Activated naive CD8-positive, alpha-beta T cell treated with anti-CD3 and anti-CD28 coated beads, Interleukin-2, amount 50 U/mL, for 24 hours (primary cell): ENCODE measurements around the gene ALAS1.
"Not testable (repeated sequence)": the region's sequence is repeated elsewhere in the genome, so short reads cannot be mapped to it uniquely, and the experiment has no call there.

Source experiments
- ATAC-seq: fragments of 150-1000 bp; cut with Tn5 transposase; one replicate; pipeline ENCODE4 v1.10.0; 2021
- DNase-seq: peaks from one replicate; pipeline ENCODE4 v3.0.0; 2021
- H3K27ac Mint-ChIP-seq: one replicate; pipeline ENCODE4 v1.8.0; 2021; ENCODE audit warnings: mild to moderate bottlenecking, mixed read lengths
- H3K27me3 Mint-ChIP-seq: one replicate; pipeline ENCODE4 v1.8.0; 2021; ENCODE audit warnings: mixed read lengths
- H3K36me3 Mint-ChIP-seq: one replicate; pipeline ENCODE4 v1.8.0; 2021; ENCODE audit warnings: low read depth, mixed read lengths
- H3K4me1 Mint-ChIP-seq: one replicate; pipeline ENCODE4 v1.8.0; 2021; ENCODE audit warnings: mixed read lengths
- H3K4me3 Mint-ChIP-seq: one replicate; pipeline ENCODE4 v1.8.0; 2021; ENCODE audit warnings: mild to moderate bottlenecking, moderate library complexity, mixed read lengths
- H3K9me3 Mint-ChIP-seq: one replicate; pipeline ENCODE4 v1.8.0; 2021; ENCODE audit warnings: mixed read lengths

Gene ALAS1

GRCh38 chr3:52171514-52172261 lies 26.3 kb upstream of the ALAS1 start:
- peaks cover 2% of the 10 kb centered on the region for H3K4me1 Mint-ChIP-seq
- no peaks in the 10 kb centered on the region for H3K9me3 Mint-ChIP-seq
- DNase-seq = no peak
- peak; percentile 45 for ATAC-seq
- no peak overlapping the region for H3K4me3 Mint-ChIP-seq
- H3K36me3 Mint-ChIP-seq = no peaks in the 10 kb centered on the region
- no peaks in the 10 kb centered on the region for H3K27me3 Mint-ChIP-seq
- H3K27ac Mint-ChIP-seq = no peak overlapping the region

DNA sequence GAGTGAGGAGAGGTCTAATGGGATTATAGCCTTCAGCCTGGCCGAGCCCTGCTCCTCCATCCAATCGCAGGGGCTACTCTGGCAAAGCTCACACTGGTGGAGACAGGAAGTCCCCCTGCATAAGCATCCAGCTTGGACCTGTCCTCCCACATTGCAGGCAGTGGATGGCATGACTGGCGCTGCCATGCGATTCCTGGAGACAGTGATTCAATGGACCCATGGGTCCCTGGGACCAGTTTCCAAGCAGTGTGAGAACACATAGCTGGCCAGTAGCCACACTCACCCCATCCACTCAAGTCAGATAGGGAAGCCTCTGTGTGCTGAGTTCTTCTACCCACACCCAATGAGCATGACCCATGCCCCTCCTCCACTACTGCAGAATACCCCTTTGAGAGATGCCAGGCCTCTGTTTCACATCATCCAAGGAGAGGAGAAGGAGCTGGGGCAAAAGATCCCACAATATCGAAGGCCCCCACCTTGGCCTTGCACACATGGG lies 25.6 kb upstream of the ALAS1 start:
- DNase-seq (no peak), ATAC-seq (no peak)
- H3K4me1 Mint-ChIP-seq = peaks cover 2% of the 10 kb centered on the region
- H3K9me3 Mint-ChIP-seq = no peaks in the 10 kb centered on the region
- no peak overlapping the region for H3K4me3 Mint-ChIP-seq
- no peak overlapping the region for H3K27ac Mint-ChIP-seq
- no peaks in the 10 kb centered on the region for H3K27me3 Mint-ChIP-seq
- no peaks in the 10 kb centered on the region for H3K36me3 Mint-ChIP-seq

DNA sequence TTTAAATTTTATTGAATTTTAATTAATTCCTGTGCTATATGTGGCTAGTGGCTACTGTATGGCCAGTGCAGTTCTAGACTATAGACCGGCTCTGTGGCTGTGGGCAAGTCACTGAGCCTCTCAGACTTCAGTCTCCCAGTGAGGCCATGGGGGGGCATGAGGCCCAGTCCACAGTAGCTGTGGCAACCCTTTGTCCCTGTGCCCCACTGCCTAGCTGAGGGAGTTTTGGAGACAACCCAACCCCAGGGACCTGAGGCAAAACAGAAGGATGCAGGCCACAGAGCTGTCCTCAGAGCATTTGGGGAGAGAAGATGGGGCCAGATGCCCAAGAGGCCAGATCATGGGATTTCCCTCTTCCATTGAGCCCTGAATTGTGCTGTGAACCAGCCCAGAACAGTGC lies 24.9 kb upstream of the ALAS1 start:
- ATAC-seq = no peak
- Mint-ChIP-seq H3K4me1 (peaks cover 2% of the 10 kb centered on the region), H3K9me3 (no peaks in the 10 kb centered on the region), H3K27me3 (no peaks in the 10 kb centered on the region), H3K4me3 (no peak overlapping the region), H3K27ac (no peak overlapping the region), H3K36me3 (no peaks in the 10 kb centered on the region)
- no peak for DNase-seq

- ATAC-seq (no peak), DNase-seq (no peak)
- H3K27ac Mint-ChIP-seq = no peak overlapping the region
- no peak overlapping the region for H3K4me3 Mint-ChIP-seq
- H3K9me3 Mint-ChIP-seq = no peaks in the 10 kb centered on the region
- peaks cover 2% of the 10 kb centered on the region for H3K4me1 Mint-ChIP-seq
- H3K27me3 Mint-ChIP-seq = no peaks in the 10 kb centered on the region
- H3K36me3 Mint-ChIP-seq = no peaks in the 10 kb centered on the region
Measured at GRCh38 chr3:52174896-52175295, 23.1 kb upstream of the ALAS1 start.

GRCh38 chr3:52175416-52176179 lies 22.4 kb upstream of the ALAS1 start:
- Mint-ChIP-seq H3K4me3 (no peak overlapping the region), H3K9me3 (no peaks in the 10 kb centered on the region), H3K4me1 (peaks cover 2% of the 10 kb centered on the region), H3K27me3 (no peaks in the 10 kb centered on the region), H3K27ac (no peak overlapping the region), H3K36me3 (no peaks in the 10 kb centered on the region)
- DNase-seq (no peak), ATAC-seq (no peak)

DNA sequence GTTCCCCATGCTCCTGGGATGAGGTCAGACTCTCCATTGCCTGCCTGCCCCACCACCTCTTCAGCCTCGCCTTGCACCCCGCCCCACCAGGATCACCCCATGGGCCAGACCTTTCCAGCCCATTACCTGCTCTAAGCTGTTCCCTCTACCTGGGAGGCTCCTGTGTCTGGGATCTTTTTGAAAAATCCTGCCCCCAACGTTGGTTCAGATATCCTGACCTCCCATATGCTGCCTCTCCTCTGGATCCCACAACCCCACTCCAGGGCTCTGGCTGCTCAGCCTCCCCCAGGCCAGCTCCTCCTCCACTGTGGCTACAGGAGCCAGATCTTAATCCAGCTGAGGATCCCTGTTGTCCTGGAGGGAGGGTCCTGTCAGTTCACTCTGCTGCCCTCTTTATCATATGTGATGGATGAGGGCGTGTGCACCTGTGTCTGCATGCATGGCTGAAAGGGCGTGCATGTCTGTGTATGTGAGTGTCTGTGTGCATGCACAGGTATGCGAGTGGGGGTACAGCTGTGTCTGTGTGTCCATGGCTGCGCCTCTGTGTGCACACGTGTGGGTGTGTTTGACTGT lies 21.7 kb upstream of the ALAS1 start:
- Mint-ChIP-seq H3K27me3 (no peaks in the 10 kb centered on the region), H3K36me3 (no peaks in the 10 kb centered on the region), H3K9me3 (no peaks in the 10 kb centered on the region), H3K4me1 (peaks cover 2% of the 10 kb centered on the region), H3K4me3 (no peak overlapping the region), H3K27ac (no peak overlapping the region)
- DNase-seq = no peak
- no peak for ATAC-seq

GRCh38 chr3:52176951-52177700 lies 20.8 kb upstream of the ALAS1 start:
- H3K27ac Mint-ChIP-seq = no peak overlapping the region
- no peaks in the 10 kb centered on the region for H3K27me3 Mint-ChIP-seq
- H3K4me3 Mint-ChIP-seq = no peak overlapping the region
- no peaks in the 10 kb centered on the region for H3K36me3 Mint-ChIP-seq
- ATAC-seq (no peak), DNase-seq (no peak)
- no peaks in the 10 kb centered on the region for H3K4me1 Mint-ChIP-seq
- no peaks in the 10 kb centered on the region for H3K9me3 Mint-ChIP-seq

DNA sequence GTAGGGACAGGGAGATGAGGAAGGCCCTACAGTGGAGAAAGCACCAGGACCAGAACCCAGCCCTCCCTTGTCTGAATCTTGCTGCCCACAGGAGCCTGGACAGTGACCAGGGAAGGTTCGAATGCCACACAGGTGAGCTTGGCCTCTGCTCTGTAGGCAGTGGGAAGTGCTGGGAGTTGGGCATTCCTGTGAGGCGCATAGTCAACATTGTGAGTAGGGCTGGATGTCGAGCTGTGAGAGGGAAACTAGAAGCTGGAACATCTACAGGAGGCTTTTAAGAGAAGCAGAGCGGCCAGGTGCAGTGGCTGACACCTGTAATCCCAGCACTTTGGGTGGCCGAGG lies 20.3 kb upstream of the ALAS1 start:
- ATAC-seq = no peak
- Mint-ChIP-seq H3K4me1 (peaks cover 3% of the 10 kb centered on the region), H3K27me3 (no peaks in the 10 kb centered on the region), H3K27ac (no peak overlapping the region), H3K36me3 (no peaks in the 10 kb centered on the region), H3K4me3 (no peak overlapping the region), H3K9me3 (no peaks in the 10 kb centered on the region)
- DNase-seq = no peak

GRCh38 chr3:52178126-52178525 lies 19.8 kb upstream of the ALAS1 start:
- H3K4me1 Mint-ChIP-seq, H3K27ac Mint-ChIP-seq, H3K4me3 Mint-ChIP-seq, H3K27me3 Mint-ChIP-seq, DNase-seq, ATAC-seq, H3K9me3 Mint-ChIP-seq, H3K36me3 Mint-ChIP-seq: not testable (repeated sequence)

GRCh38 chr3:52178537-52178936 lies 19.4 kb upstream of the ALAS1 start:
- ATAC-seq = no peak
- Mint-ChIP-seq H3K9me3 (no peaks in the 10 kb centered on the region), H3K27ac (no peak overlapping the region), H3K4me3 (no peak overlapping the region), H3K4me1 (peaks cover 3% of the 10 kb centered on the region), H3K27me3 (no peaks in the 10 kb centered on the region), H3K36me3 (no peaks in the 10 kb centered on the region)
- no peak for DNase-seq

DNA sequence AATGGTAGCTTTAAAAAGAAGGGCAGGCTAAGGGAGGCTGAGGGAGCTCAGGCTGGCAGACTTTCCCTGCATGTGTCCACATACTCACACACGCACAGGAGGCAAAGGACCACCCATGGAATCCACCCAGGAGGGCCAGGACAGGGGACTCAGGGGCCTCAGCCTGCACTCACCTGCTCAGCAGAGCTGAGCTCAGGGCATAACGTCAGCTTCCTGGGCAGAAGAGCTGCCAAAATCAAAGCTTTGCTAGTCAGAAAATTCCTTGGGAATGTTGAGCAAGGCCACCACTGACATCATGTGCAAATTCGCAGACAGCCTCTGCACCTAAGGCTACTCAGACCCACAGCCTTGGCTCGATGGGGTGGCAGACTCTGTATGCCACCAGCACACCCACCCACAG lies 16.4 kb upstream of the ALAS1 start:
- no peaks in the 10 kb centered on the region for H3K36me3 Mint-ChIP-seq
- H3K27ac Mint-ChIP-seq = no peak overlapping the region
- H3K9me3 Mint-ChIP-seq = no peaks in the 10 kb centered on the region
- H3K27me3 Mint-ChIP-seq = no peaks in the 10 kb centered on the region
- ATAC-seq (no peak), DNase-seq (no peak)
- H3K4me3 Mint-ChIP-seq = no peak overlapping the region
- H3K4me1 Mint-ChIP-seq = peaks cover 3% of the 10 kb centered on the region

DNA sequence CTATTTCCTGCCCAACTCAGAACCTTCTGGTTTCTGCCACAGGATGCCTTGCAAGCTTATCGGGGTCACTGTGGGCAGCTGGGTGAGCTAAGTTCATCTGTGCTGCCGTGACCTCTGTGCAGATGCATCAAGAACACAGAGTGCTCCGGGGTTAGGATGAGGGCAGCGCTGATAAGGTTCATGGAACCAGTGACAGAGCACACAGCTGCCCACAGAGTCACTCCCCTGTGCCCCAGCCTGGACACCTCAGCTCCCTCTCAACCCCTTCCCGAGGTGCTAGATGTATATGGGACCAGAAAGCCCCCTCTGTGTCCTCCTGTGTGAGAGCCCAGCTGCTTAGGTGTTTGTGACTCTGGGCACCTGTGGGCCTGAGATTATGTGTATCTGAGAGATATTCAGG lies 15.8 kb upstream of the ALAS1 start:
- DNase-seq (no peak), ATAC-seq (no peak)
- Mint-ChIP-seq H3K36me3 (no peaks in the 10 kb centered on the region), H3K27ac (no peak overlapping the region), H3K9me3 (no peaks in the 10 kb centered on the region), H3K4me3 (no peak overlapping the region), H3K4me1 (peaks cover 3% of the 10 kb centered on the region), H3K27me3 (no peaks in the 10 kb centered on the region)

GRCh38 chr3:52182691-52183090 lies 15.3 kb upstream of the ALAS1 start:
- Mint-ChIP-seq H3K27me3 (no peaks in the 10 kb centered on the region), H3K27ac (no peak overlapping the region), H3K9me3 (no peaks in the 10 kb centered on the region), H3K4me3 (no peak overlapping the region), H3K36me3 (no peaks in the 10 kb centered on the region), H3K4me1 (peaks cover 3% of the 10 kb centered on the region)
- ATAC-seq (no peak), DNase-seq (no peak)

- no peaks in the 10 kb centered on the region for H3K27me3 Mint-ChIP-seq
- H3K4me1 Mint-ChIP-seq = peaks cover 3% of the 10 kb centered on the region
- DNase-seq = no peak
- no peaks in the 10 kb centered on the region for H3K36me3 Mint-ChIP-seq
- no peaks in the 10 kb centered on the region for H3K9me3 Mint-ChIP-seq
- H3K27ac Mint-ChIP-seq = no peak overlapping the region
- no peak overlapping the region for H3K4me3 Mint-ChIP-seq
- no peak for ATAC-seq
Measured at GRCh38 chr3:52183786-52184445, 14.0 kb upstream of the ALAS1 start.
